Chondrocyte (in vitro differentiated cells): ENCODE results near the gene TXNL4A. TPM values are rescaled to one million over a fixed set of nuclear protein-coding genes. Genes with fewer than 3 reads are reported as not detected.

Experiments used
- DNase-seq: peaks from one replicate; pipeline ENCODE4 v3.0.0; 2021; ENCODE audit warnings: mixed read lengths, low spot score
- H3K27ac Mint-ChIP-seq: one replicate; pipeline ENCODE4 v1.8.0; 2021; ENCODE audit warnings: mild to moderate bottlenecking, moderate library complexity, mixed read lengths; ENCODE audit not compliant: unreplicated experiment
- H3K27me3 Mint-ChIP-seq: 2 replicates; pipeline ENCODE4 v1.8.0; 2021; ENCODE audit warnings: low read depth, mixed read lengths
- H3K36me3 Mint-ChIP-seq: 2 replicates; pipeline ENCODE4 v1.8.0; 2021; ENCODE audit warnings: low read depth, mixed read lengths
- H3K4me1 Mint-ChIP-seq: 2 replicates; pipeline ENCODE4 v1.8.0; 2021; ENCODE audit warnings: low read depth, mild to moderate bottlenecking, mixed read lengths
- H3K4me3 Mint-ChIP-seq: one replicate; pipeline ENCODE4 v1.8.0; 2021; ENCODE audit warnings: mild to moderate bottlenecking, moderate library complexity, mixed read lengths; ENCODE audit not compliant: unreplicated experiment
- H3K9me3 Mint-ChIP-seq: 2 replicates; pipeline ENCODE4 v1.8.0; 2021; ENCODE audit warnings: low read depth, mixed read lengths
- total RNA-seq: library from RNA; stranded (reverse); gene quantifications from 3 replicates; pipeline ENCODE4 v1.2.1, GENCODE V29; 2021
- TF ChIP-seq, protein P1 (sequence below): fragments of 200-600 bp; sonication (generic); IDR thresholded peaks from 2 replicates; pipeline ENCODE4 v1.5.0; 2021; ENCODE audit warnings: antibody characterized with exemption, mild to moderate bottlenecking, moderate library complexity

The TXNL4A gene
- total RNA-seq, 1 donor from 2014 or later = 143 TPM

DNA sequence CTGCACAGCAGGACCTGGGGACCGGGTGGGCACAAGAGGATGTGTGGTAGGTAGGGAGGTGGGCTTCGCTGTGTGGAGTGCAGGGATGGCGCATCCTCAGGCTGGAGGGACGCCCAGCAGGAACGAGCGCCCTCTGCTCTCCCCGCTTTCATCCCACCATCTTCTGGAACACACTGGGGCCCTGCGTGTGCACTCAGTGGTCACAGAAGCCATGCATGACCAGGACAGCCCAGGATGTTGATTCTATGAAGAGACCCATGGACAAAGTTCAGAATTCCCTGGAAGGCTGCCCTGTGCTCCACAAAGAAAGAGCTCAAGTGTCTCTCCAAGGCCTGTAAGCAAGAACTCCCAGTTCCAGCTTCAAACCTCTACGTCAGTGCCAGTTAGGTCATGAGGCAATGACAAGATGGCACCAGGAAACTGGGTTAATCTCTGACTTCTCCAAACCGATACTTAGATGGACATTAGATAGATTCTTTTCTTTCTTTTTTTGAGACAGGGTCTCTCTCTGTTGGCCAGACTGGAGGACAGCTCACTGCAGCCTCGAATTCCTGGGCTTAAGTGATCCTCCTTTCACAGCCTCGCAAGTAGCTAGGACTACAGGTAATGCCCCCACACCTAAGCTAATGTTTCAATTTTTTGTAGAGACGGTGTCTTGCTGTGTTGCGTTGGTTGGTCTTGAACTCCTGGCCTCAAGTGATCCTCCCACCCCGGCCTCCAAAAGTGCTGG, 40.3 kb downstream of the TXNL4A start:
- TF ChIP-seq, protein P1, sequence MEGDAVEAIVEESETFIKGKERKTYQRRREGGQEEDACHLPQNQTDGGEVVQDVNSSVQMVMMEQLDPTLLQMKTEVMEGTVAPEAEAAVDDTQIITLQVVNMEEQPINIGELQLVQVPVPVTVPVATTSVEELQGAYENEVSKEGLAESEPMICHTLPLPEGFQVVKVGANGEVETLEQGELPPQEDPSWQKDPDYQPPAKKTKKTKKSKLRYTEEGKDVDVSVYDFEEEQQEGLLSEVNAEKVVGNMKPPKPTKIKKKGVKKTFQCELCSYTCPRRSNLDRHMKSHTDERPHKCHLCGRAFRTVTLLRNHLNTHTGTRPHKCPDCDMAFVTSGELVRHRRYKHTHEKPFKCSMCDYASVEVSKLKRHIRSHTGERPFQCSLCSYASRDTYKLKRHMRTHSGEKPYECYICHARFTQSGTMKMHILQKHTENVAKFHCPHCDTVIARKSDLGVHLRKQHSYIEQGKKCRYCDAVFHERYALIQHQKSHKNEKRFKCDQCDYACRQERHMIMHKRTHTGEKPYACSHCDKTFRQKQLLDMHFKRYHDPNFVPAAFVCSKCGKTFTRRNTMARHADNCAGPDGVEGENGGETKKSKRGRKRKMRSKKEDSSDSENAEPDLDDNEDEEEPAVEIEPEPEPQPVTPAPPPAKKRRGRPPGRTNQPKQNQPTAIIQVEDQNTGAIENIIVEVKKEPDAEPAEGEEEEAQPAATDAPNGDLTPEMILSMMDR = no peak
- no peak overlapping the region for H3K27ac Mint-ChIP-seq
- H3K9me3 Mint-ChIP-seq = no peaks in the 10 kb centered on the region
- peak; percentile 62 for DNase-seq
- H3K4me3 Mint-ChIP-seq = no peak overlapping the region
- H3K36me3 Mint-ChIP-seq = no peaks in the 10 kb centered on the region
- H3K4me1 Mint-ChIP-seq = peaks cover 56% of the 10 kb centered on the region
- no peaks in the 10 kb centered on the region for H3K27me3 Mint-ChIP-seq

DNA sequence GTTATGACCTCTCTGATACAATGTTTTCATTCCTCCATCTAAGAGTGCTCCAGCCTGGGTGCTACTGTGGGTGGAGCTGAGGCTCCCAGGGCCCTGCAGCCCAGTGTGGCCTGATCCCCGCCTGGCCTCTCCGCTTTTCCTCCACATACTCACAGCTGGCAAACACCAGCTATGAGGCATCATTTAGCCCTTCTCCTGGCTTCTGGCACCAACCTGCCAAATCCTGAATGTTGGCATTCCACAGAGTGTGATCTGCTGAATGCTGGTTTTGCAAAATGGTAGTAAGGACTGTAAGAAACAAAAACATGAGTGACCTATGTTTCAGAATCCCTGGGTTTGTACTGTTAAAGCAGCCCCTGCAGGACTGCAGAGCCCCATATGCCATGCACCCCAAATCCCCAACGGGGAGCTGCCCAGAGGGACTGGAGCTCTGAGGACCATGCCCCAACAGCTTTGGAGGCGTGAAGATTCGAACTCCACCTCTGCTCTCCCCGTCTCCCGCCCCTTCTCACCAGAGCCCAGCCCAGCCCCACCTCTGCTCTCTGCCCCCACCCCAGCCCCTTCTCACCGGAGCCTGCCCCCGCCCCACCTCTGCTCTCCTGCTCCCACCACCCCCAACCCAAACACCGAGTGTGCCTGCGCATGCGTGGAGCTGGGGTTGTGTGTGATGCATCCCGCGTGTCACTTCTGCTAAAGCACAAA, 41.2 kb downstream of the TXNL4A start:
- TF ChIP-seq, protein P1 = no peak
- H3K4me3 Mint-ChIP-seq = no peak overlapping the region
- peaks cover 59% of the 10 kb centered on the region for H3K4me1 Mint-ChIP-seq
- H3K27ac Mint-ChIP-seq = peak overlapping the region; percentile 52
- peaks cover 4% of the 10 kb centered on the region for H3K36me3 Mint-ChIP-seq
- peak; percentile 76 for DNase-seq
- H3K9me3 Mint-ChIP-seq = no peaks in the 10 kb centered on the region
- no peaks in the 10 kb centered on the region for H3K27me3 Mint-ChIP-seq

DNA sequence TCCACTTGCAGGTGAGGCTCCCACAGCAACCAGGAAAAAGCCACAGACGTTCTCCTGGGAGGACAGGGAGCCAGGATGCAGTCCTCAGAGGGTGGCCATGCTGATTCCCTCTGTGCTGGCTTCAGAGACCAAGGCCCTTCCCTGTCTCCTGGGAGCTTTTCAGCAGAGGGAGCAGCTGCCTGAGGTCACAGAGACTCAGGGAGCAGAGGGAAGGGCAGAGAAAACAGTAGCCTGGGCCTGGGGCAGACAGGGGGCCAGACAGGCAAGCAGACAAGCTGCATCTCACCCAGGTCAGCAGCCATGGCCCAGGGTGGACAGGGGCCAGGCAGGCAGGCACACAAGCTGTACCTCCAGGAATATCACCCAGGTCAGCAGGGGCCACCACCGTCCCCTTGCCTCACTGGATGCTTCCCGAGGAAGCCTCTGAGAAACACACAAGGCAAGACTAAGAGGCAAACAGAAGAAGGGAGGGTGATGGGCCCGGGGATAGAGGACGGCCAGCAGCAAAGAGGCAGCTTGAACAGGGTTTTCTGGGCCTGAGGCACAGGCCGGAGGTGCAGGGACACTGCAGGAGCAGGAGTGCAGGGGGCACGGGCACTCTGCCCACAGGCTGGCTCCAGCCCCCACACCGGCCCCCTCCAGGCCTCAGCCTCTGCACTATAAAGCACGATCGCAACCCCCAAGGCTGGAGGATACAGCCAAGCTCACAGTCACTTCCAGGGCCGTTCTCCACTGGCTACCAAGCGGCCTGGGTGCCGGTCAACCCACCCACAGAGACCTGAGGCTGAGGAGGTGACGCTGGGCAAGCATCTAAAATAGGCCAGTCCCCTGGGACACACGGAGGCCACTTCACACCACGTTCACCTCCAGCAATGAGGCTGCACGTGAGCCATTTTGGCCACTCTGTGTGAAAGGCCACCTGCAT, 43.0 kb downstream of the TXNL4A start:
- TF ChIP-seq, protein P1 = no peak

DNA sequence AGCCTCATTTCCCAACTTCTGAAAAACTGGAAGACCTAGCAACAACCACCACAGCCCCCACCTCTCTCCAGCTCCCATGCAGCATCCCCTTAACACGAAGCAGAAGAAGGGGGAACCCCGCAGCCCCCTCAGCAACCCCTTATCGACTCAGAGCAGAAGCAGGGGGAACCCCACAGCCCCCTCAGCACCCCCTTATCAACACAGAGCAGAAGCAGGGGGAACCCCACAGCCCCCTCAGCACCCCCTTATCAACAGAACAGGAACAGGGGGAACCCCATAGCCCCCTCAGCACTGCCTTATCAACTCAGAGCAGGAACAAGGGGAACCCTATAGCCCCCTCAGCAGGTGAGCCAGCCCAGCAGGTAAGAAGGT, 43.6 kb downstream of the TXNL4A start:
- peak; percentile 53 for DNase-seq
- Mint-ChIP-seq H3K4me1 (peaks cover 56% of the 10 kb centered on the region), H3K4me3 (no peak overlapping the region), H3K27ac (peak overlapping the region; percentile 41), H3K36me3 (peaks cover 8% of the 10 kb centered on the region), H3K9me3 (no peaks in the 10 kb centered on the region), H3K27me3 (no peaks in the 10 kb centered on the region)
- TF ChIP-seq, protein P1 = no peak

More for the DNA sequence above, 43.0 kb downstream of the TXNL4A start:
- peak; percentile 65 for DNase-seq
- H3K4me1 Mint-ChIP-seq = peaks cover 61% of the 10 kb centered on the region
- H3K36me3 Mint-ChIP-seq = peaks cover 5% of the 10 kb centered on the region
- H3K27ac Mint-ChIP-seq = peak overlapping the region; percentile 65
- no peaks in the 10 kb centered on the region for H3K27me3 Mint-ChIP-seq
- H3K4me3 Mint-ChIP-seq = no peak overlapping the region
- H3K9me3 Mint-ChIP-seq = no peaks in the 10 kb centered on the region
